PC-3 (cell line): Measurements from ENCODE around the gene YTHDF1.

Experiments
- CTCF ChIP-seq: fragments of 300-600 bp; sonication (generic); conservative IDR thresholded peaks from 2 replicates; pipeline ENCODE4 v1.5.1; 2017; ENCODE audit warnings: antibody characterized with exemption, low read depth, mild to moderate bottlenecking, low read length
- EZH2 ChIP-seq: fragments of 300-600 bp; sonication (generic); IDR thresholded peaks from one replicate; pipeline ENCODE4 v1.6.1; 2017; ENCODE audit warnings: antibody characterized with exemption, mild to moderate bottlenecking, low read length; ENCODE audit not compliant: unreplicated experiment
- EZH2phosphoT487 ChIP-seq: fragments of 300-600 bp; sonication (generic); IDR thresholded peaks from 2 replicates; pipeline ENCODE4 v1.6.1; 2018; ENCODE audit warnings: mild to moderate bottlenecking, antibody characterized with exemption, low read length, borderline replicate concordance

DNA sequence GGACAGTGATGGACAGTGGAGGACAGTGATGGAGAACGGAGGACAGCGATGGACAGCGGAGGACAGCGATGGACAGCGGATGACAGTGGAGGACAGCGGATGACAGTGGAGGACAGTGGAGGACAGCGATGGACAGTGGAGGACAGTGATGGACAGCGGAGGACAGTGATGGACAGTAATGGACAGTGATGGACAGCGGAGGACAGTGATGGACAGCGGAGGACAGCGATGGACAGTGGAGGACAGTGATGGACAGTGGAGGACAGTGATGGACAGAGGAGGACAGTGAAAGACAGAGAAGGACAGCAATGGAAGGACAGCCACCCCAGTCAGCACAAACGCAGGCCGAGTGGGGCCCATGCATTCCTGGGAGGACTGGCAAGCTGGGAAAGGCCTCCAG lies 41.7 kb upstream of the YTHDF1 start:
- TF ChIP-seq CTCF (no peak), EZH2phosphoT487 (no peak), EZH2 (no peak)
